LNCaP clone FGC (cell line): Measurements from ENCODE around the gene SETD7.

Experiments used
- DNase-seq: peaks from one replicate; pipeline ENCODE4 v3.0.0-alpha.2; 2011; ENCODE audit warnings: low read depth
- H3K4me3 ChIP-seq: 2 replicates; pipeline ENCODE4 v1.5.1; 2011; ENCODE audit warnings: mild to moderate bottlenecking, low read depth, low read length, control low read depth
- TF ChIP-seq, protein P1 (sequence below): IDR thresholded peaks from 2 replicates; pipeline ENCODE4 v1.5.1; 2012; ENCODE audit warnings: mild to moderate bottlenecking; ENCODE audit not compliant: control insufficient read depth, insufficient read depth; ENCODE audit errors: extremely low read depth

The SETD7 gene

GRCh38 chr4:139562839-139563238, 6.8 kb upstream of the SETD7 start:
- no peak overlapping the region for H3K4me3 ChIP-seq
- no peak for DNase-seq
- TF ChIP-seq, protein P1, sequence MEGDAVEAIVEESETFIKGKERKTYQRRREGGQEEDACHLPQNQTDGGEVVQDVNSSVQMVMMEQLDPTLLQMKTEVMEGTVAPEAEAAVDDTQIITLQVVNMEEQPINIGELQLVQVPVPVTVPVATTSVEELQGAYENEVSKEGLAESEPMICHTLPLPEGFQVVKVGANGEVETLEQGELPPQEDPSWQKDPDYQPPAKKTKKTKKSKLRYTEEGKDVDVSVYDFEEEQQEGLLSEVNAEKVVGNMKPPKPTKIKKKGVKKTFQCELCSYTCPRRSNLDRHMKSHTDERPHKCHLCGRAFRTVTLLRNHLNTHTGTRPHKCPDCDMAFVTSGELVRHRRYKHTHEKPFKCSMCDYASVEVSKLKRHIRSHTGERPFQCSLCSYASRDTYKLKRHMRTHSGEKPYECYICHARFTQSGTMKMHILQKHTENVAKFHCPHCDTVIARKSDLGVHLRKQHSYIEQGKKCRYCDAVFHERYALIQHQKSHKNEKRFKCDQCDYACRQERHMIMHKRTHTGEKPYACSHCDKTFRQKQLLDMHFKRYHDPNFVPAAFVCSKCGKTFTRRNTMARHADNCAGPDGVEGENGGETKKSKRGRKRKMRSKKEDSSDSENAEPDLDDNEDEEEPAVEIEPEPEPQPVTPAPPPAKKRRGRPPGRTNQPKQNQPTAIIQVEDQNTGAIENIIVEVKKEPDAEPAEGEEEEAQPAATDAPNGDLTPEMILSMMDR, result no peak

DNA sequence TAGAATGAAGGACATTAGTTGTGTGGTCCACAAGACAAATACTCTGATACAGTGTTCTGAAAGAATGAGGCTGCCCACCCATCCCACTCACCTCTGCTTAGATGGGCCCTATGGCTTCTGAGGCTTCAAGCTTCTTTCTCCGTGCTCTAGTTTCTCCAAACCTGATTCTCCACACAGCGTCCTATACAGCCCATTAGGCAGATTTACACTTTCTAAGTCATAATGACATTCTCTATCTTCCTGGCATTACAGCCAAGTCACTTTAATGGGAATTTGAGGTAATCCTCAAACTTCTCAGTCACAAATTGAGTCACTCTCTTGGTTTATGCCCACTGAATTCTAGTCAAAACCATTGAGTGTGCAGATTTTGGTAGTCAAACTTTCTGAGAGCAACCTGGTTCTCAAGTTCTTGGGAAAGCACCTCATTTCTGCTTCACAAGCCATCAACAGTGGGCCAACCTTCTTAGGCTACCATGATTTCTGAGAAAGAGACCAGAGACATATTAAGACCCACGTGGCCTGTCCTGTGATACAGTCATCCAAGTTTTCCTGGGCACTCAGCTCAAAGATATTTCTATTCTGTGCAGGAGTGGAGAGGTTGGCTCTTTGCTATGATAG, 6.2 kb upstream of the SETD7 start:
- TF ChIP-seq, protein P1, result no peak
- no peak overlapping the region for H3K4me3 ChIP-seq
- no peak for DNase-seq

DNA sequence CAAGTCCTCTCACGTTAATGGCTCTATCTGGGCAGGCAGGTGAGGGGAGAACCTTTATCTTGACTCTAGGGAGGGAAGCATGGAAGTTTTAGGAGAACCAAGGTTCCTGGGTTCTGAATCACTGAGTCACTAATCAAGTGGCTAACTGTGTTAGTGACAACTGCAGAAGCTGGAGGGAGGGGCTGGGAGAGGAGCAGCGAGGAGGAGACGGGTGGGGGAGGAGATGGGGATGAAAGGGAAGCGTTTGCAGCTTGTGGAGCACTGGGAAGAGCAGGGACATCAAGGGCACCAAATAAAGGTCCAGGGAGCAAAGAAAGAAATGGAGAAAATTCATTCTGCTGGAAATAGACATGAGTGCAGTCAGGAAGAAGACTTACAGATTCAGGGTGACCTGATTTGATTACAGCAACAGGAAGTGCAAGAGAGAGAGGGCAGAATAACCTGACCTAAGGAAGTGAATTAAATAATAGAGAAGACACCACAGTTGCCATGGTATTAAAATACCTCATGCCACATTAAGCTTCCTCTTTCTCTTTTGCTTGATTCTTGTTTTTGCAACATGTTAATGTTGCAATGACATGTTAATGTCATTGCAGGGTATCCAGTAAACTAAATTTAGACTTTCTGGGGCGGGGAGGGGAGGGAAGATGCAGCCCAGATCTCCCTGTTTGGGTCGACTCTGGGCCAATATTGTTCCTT, 4.5 kb upstream of the SETD7 start:
- H3K4me3 ChIP-seq, result no peak overlapping the region
- TF ChIP-seq, protein P1, result no peak
- no peak for DNase-seq

- no peak overlapping the region for H3K4me3 ChIP-seq
- no peak for DNase-seq
- TF ChIP-seq, protein P1, result no peak
These were observed 3.7 kb upstream of the SETD7 start for GRCh38 chr4:139559687-139560086.

DNA sequence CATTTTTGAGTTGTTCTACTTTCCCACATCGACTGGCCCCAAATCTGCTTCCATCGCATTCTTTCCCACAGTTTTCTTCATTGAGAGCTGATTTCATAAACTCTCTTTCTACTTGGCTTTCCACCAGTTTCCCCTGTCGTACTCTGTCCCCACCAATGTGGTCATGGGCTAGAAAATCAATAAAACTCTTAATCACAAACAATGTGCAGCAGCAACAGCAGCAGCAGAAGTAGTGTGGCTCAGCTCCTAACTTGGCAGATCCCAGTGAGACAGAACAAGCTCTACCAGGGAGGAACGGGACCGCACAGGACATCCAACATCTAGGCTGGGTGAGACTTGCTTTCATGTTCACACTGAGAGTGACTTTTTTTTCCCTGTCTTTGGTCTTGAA, 3.1 kb upstream of the SETD7 start:
- TF ChIP-seq, protein P1, result no peak
- no peak overlapping the region for H3K4me3 ChIP-seq
- DNase-seq, result no peak

GRCh38 chr4:139558235-139559088, 2.4 kb upstream of the SETD7 start:
- no peak overlapping the region for H3K4me3 ChIP-seq
- no peak for DNase-seq
- TF ChIP-seq, protein P1, result no peak
